K562 (cell line): ENCODE measurements around the gene SLC30A10. TPM values are rescaled to one million over a fixed set of nuclear protein-coding genes. Genes with fewer than 3 reads are reported as not detected.

Source experiments
- KLF13 ChIP-seq: fragments of 450-650 bp; IDR thresholded peaks from 2 replicates; pipeline ENCODE4 v1.6.1; 2016; ENCODE audit warnings: missing genetic modification characterization, low read depth, mild to moderate bottlenecking, missing compliant biosample characterization, moderate library complexity, borderline replicate concordance
- MGA ChIP-seq: fragments of 450-650 bp; IDR thresholded peaks from 2 replicates; pipeline ENCODE4 v1.6.1; 2016; ENCODE audit warnings: mild to moderate bottlenecking, moderate library complexity
- SMAD2 ChIP-seq: fragments of 150-350 bp; IDR thresholded peaks from 2 replicates; pipeline ENCODE4 v1.6.1; 2014; ENCODE audit warnings: low read depth, mild to moderate bottlenecking, low read length
- polyA plus RNA-seq, 8 experiments: library from polyadenylated mRNA; depleted of rRNA in 4 of 8; stranded (reverse) in 5 of 8; unstranded in 3 of 8; fragments of >200 nt; fragmentation: Nextera tagmentation in 2 of 8; fragmentation: Illumina TruSeq in 1 of 8; extraction: Ambion mirVana in 2 of 8; extraction: Trizol in 1 of 8; gene quantifications; 2 replicates each; pipeline versions ENCODE4 v1.2.1 to v1.2.3, GENCODE V29; 2011 to 2014; ENCODE audit warnings: inconsistent platforms in 1 of 8, missing spikeins in 1 of 8
- total RNA-seq, 7 experiments: library from RNA; depleted of rRNA in 6 of 7; stranded (reverse); fragments of >200 nt in 6 of 7; fragmentation: Illumina TruSeq in 2 of 7; extraction: Trizol in 2 of 7; gene quantifications; 2 replicates each; pipeline versions ENCODE4 v1.2.1 to v1.2.3, GENCODE V29; 2011 to 2021; ENCODE audit warnings: low replicate concordance in 1 of 7
- TF ChIP-seq, protein P1 (sequence below), 3 experiments: IDR thresholded peaks in 2 of 3; conservative IDR thresholded peaks in 1 of 3; 2 replicates each; pipeline ENCODE4 v1.5.1; 2011 to 2012; ENCODE audit warnings: low read length in 3 of 3, mild to moderate bottlenecking in 3 of 3, control low read depth in 2 of 3, improper control_type of control experiment in 1 of 3, inconsistent platforms in 1 of 3, low read depth in 1 of 3, mixed read lengths in 1 of 3, moderate library complexity in 1 of 3; ENCODE audit not compliant: insufficient read depth in 2 of 3
- TF ChIP-seq, protein P2 (sequence below), 2 experiments: IDR thresholded peaks in 1 of 2; conservative IDR thresholded peaks in 1 of 2; 2 replicates each; pipeline ENCODE4 v1.6.1; 2016; ENCODE audit warnings: low read depth in 2 of 2, mild to moderate bottlenecking in 1 of 2, missing compliant biosample characterization in 1 of 2, missing genetic modification characterization in 1 of 2, moderate library complexity in 1 of 2
- TF ChIP-seq, protein P3 (sequence below): fragments of 450-650 bp; IDR thresholded peaks from 2 replicates; pipeline ENCODE4 v1.6.1; 2016

SLC30A10 gene
- total and polyA plus RNA-seq, 9 of the 15 experiments (the other 6 are each of a cell fraction or from before 2014, with no cell fraction given), result 2.6 to 11.3 (median 7.1) TPM

DNA sequence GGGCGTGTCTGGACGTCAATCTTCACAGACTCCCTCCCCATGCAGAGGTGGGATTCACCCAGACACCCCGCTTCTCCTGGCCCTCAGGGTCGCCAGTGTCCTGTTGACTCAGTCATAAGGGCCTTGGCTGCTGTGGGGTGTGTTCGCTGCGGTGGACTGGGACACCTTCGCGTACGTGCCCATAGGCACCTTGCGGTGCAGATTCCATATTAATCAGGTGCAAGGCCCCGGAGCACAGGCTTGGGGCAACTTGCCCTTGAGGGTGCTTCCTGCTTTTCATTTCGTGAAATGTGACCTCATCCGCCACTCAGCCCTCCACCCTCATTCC, 398 bp upstream of the SLC30A10 start (continued):
- TF ChIP-seq MGA, result peak; percentile 7
- TF ChIP-seq, protein P1, sequence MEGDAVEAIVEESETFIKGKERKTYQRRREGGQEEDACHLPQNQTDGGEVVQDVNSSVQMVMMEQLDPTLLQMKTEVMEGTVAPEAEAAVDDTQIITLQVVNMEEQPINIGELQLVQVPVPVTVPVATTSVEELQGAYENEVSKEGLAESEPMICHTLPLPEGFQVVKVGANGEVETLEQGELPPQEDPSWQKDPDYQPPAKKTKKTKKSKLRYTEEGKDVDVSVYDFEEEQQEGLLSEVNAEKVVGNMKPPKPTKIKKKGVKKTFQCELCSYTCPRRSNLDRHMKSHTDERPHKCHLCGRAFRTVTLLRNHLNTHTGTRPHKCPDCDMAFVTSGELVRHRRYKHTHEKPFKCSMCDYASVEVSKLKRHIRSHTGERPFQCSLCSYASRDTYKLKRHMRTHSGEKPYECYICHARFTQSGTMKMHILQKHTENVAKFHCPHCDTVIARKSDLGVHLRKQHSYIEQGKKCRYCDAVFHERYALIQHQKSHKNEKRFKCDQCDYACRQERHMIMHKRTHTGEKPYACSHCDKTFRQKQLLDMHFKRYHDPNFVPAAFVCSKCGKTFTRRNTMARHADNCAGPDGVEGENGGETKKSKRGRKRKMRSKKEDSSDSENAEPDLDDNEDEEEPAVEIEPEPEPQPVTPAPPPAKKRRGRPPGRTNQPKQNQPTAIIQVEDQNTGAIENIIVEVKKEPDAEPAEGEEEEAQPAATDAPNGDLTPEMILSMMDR (IDR thresholded peaks at IDR 0.05 in 2 of 3, conservative IDR thresholded peaks at IDR 0.05 in 1 of 3; ENCODE audit: insufficient read depth in 2 of 3, low read depth in 1 of 3, low read length in 3 of 3), result 0 out of 6 replicates have a peak, but pooled peaks of 1 of the 3 experiments have one; percentile 35
- TF ChIP-seq, protein P2, sequence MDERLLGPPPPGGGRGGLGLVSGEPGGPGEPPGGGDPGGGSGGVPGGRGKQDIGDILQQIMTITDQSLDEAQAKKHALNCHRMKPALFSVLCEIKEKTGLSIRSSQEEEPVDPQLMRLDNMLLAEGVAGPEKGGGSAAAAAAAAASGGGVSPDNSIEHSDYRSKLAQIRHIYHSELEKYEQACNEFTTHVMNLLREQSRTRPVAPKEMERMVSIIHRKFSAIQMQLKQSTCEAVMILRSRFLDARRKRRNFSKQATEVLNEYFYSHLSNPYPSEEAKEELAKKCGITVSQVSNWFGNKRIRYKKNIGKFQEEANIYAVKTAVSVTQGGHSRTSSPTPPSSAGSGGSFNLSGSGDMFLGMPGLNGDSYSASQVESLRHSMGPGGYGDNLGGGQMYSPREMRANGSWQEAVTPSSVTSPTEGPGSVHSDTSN (CRISPR knock-in tag; IDR thresholded peaks at IDR 0.05; ENCODE audit: low read depth), result 0 out of 2 replicates have a peak, but pooled peaks have one; percentile 5
- TF ChIP-seq, protein P2 (tag; conservative IDR thresholded peaks at IDR 0.05; ENCODE audit: low read depth), result 0 out of 2 replicates have a peak, but pooled peaks have one; percentile 47
- no peak for TF ChIP-seq SMAD2
- TF ChIP-seq KLF13 (tag), result peak; percentile 71; the same call in 1 of the 2 replicates
- TF ChIP-seq, protein P3, sequence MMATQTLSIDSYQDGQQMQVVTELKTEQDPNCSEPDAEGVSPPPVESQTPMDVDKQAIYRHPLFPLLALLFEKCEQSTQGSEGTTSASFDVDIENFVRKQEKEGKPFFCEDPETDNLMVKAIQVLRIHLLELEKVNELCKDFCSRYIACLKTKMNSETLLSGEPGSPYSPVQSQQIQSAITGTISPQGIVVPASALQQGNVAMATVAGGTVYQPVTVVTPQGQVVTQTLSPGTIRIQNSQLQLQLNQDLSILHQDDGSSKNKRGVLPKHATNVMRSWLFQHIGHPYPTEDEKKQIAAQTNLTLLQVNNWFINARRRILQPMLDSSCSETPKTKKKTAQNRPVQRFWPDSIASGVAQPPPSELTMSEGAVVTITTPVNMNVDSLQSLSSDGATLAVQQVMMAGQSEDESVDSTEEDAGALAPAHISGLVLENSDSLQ, result peak; percentile 92
